ENCODE data around the gene ZNF467.

The ZNF467 gene, protein sequence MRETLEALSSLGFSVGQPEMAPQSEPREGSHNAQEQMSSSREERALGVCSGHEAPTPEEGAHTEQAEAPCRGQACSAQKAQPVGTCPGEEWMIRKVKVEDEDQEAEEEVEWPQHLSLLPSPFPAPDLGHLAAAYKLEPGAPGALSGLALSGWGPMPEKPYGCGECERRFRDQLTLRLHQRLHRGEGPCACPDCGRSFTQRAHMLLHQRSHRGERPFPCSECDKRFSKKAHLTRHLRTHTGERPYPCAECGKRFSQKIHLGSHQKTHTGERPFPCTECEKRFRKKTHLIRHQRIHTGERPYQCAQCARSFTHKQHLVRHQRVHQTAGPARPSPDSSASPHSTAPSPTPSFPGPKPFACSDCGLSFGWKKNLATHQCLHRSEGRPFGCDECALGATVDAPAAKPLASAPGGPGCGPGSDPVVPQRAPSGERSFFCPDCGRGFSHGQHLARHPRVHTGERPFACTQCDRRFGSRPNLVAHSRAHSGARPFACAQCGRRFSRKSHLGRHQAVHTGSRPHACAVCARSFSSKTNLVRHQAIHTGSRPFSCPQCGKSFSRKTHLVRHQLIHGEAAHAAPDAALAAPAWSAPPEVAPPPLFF

GRCh38 chr7:149773446-149774236 lies at the start of gene ZNF467:
ZNF467 (minus strand) TSS chr7:149773588; CDS start chr7:149771032, 2,556 bp downstream.
- no peak for FAIRE-seq

DNA sequence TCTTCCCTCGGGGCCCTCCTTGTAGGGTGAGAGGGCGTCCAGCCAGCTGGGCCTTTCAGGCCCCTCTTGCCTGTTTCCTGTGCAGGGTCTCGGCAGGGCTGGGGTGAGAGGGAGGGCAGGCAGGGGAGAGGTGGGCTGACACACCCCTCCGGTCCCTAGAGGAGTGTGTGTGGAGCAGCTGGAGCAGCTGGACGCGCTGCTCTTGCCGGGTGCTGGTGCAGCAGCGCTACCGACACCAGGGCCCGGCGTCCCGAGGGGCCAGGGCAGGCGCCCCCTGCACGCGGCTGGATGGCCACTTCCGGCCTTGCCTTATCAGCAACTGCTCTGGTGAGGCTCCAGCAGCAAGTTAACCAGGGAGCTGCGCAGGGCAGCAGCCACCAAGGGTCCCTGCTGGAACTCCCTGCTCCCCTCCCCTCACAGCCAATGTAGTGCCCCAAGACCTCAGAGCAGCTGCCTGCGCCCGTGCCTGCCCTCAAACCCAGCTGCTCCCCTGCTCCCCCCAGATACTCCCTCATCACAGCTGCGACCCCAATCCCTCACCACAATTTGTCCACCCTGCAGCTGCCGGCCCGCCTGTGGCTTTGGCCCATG lies 49.1 kb upstream of the ZNF467 start:
- no peak for FAIRE-seq

GRCh38 chr7:149821191-149822148 lies 48.1 kb upstream of the ZNF467 start:
- FAIRE-seq: no peak

- no peak for FAIRE-seq
These were observed 47.3 kb upstream of the ZNF467 start for GRCh38 chr7:149820622-149821190.

DNA sequence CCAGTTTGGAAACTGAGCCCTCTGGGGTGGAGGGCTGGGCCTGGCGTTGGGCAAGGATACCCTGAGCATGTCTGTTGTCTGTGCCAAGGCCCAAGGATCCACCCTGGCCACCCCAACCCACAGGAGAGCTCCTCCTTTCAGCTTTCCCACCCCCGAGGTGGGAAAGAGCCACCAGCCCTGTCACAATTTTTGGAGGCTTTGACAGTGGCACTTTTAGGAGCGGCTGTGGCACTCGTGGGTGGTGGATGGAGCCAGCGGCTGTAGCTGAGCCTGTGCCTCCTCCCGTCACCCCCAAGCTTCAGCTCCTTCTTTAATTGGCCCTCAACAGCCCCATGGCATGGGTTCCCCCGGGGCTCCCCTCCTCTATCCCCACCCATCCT lies 46.6 kb upstream of the ZNF467 start:
- FAIRE-seq: no peak

DNA sequence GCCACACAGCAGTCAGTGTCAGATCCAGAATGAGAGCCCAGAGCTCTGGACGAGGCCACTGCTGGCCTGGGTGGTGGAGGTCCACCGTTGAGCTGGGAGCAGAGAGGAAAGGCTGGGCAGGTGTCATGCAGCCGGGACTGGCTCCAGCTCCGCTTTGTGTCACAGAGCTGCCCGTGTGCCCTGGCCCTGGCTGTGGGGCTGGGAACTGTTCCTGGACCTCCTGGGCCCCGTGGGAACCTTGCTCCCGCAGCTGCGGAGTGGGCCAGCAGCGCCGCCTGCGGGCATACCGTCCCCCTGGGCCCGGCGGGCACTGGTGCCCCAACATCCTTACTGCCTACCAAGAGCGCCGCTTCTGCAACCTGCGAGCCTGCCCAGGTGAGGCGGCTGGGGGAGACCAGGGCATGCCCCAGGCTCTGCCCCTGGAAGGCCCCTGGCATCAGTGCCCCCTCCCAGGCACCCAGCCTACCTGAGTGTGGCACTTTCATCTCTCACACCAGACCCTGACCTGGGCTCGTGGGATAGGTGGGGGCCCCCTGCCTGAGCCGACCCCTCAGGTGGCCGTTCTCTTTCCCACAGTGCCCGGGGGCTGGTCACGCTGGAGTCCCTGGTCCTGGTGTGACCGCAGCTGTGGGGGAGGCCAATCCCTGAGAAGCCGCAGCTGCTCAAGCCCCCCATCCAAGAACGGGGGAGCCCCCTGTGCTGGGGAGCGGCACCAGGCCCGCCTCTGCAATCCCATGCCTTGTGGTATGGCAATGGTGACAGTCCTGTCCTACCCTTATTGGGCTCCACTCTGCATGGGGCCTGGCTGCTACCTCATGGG lies 46.0 kb upstream of the ZNF467 start:
- no peak for FAIRE-seq

GRCh38 chr7:149818536-149818840 lies 45.1 kb upstream of the ZNF467 start:
- FAIRE-seq: no peak

GRCh38 chr7:149817836-149818535 lies 44.6 kb upstream of the ZNF467 start:
- no peak for FAIRE-seq

- FAIRE-seq: no peak
These were observed 43.9 kb upstream of the ZNF467 start for GRCh38 chr7:149817301-149817771.

DNA sequence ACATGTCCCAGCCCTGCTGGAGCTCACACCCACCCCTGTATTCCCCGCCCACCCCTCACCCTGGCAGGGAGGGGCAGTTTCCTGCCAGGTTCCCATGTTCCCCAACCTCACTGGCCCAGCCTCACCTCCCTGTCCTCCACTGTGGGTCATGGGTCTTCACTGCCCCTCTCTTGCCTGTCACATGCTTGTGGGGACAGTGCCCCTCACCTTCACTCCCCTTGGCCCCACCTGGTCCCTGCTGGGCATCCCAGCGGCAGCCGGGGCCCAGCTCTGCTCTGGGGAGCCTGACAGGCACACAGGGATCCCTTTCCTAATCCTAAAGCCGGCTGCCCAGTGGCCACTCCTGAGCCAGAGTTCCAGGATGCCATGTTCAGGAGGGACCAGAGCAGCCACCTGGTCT lies 43.4 kb upstream of the ZNF467 start:
- FAIRE-seq: no peak

DNA sequence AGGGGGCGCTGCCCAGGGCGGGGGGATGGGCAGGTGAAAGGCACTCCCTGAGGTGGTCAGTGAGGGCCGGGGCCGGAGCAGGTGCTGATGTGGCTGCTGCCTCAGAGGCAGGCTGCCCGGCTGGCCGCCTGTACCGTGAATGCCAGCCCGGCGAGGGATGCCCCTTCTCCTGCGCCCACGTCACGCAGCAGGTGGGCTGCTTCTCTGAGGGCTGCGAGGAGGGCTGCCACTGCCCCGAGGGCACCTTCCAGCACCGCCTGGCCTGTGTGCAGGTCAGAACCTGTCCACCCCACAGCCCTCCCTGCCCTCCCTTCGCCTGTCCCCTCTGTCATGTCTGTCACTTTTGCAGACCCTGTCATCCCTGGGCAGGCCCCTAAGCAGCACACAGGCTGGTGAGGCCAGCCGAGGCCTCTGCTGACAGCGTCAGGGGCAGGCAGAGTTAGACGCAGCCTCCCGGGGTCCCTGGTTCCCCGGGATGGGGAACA lies 42.9 kb upstream of the ZNF467 start:
- no peak for FAIRE-seq

- no peak for FAIRE-seq
These were observed 42.4 kb upstream of the ZNF467 start for GRCh38 chr7:149815661-149816266.

DNA sequence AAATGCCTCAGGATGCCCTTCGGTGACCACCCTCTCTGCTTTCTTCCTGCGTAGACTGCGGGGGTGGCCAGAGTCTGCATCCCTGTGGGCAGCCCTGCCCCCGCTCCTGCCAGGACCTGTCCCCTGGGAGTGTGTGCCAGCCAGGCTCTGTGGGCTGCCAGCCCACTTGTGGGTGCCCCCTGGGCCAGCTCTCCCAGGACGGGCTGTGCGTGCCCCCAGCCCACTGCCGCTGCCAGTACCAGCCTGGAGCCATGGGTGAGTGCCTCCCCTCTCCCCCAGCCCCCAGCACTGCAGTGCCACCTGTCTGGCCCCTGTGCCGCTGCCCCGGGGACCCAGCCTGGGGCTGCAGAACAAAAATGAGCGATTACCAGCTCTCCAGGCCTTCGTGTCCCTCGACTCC lies 41.7 kb upstream of the ZNF467 start:
- FAIRE-seq: no peak

- FAIRE-seq: no peak
These were observed 41.1 kb upstream of the ZNF467 start for GRCh38 chr7:149814494-149814893.

DNA sequence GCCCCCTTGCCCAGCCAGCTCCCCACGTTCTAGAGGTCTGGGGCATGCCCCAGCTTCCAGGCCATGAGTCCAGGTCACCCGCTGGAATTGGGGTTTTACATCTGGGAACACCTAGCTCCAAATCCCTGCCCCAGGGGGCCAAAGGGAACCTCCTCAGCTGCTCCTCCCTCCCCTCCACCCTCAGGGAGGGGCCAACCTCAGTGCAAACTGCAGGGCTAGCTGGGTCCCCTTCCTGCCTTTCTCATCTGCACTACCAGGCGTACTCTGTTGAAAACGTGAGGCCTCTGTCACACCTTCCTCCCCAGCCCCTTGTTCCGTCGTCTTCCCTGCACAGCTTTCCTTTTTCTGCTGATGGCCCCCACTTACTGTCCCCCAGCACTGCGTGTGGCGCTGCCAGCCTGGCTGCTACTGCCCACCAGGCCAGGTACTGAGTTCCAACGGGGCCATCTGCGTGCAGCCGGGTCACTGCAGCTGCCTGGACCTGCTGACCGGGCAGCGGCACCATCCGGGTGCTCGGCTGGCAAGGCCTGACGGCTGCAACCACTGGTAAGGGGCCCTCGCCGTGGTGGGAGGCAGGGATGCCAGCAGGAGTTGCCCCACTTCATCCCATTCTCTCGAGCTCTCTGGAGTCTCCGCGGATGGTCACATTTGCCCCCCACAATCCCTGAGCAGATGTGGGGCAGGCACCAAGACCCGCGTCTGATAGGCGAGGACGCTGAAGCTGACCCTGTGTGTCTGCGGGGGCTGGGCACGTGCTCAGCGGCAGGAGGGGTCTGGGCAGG lies 40.1 kb upstream of the ZNF467 start:
- no peak for FAIRE-seq

GRCh38 chr7:149811831-149812490 lies 38.6 kb upstream of the ZNF467 start:
- FAIRE-seq: no peak

DNA sequence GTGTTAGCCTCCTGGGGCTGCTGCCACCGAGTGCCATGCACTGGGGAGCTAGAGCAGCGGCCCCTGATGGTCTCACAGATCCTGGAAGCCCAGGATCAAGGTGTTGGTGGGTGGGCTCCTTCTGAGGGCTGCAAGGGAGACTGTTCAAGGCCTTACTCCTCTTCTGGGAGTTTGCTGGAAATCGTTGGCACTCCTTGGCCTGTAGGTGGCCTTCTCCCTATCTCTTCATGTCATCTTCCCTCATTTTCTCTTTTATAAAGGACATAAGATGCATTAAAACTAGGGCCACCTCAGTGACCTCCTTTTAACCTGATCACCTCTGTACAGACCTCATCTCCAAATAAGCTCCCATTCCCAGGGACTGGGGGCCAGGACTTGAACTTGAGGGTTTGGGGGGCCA lies 37.8 kb upstream of the ZNF467 start:
- FAIRE-seq: no peak

DNA sequence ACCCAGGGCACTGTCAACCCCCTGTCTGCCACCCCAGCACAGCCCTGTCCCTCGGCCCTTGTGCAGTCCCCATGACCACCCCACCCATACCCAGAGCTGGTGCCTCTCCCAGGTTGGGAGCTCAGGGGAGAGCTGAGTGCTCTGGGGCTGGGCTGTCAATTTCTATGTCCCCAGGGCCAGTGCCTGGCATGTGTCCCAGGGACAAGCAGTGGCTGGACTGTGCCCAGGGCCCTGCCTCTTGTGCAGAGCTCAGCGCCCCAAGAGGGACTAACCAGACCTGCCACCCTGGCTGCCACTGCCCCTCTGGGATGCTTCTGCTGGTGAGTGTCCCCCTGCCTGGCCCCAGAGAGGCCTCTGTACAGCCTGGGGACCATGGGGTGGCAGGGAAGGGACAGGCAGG lies 35.8 kb upstream of the ZNF467 start:
- no peak for FAIRE-seq
